NB4 (cell line): ENCODE measurements around the gene ME2.

Experiments
- CTCF ChIP-seq: IDR thresholded peaks from one replicate; pipeline ENCODE4 v1.5.1; 2012; ENCODE audit warnings: low read depth, low read length
- POLR2A ChIP-seq: IDR thresholded peaks from 2 replicates; pipeline ENCODE4 v1.6.1; 2011; ENCODE audit warnings: mild to moderate bottlenecking; ENCODE audit not compliant: insufficient read length; ENCODE audit errors: extremely low read depth

GRCh38 chr18:50844554-50844953, 34.4 kb upstream of the ME2 start:
- TF ChIP-seq POLR2A (no peak), CTCF (no peak)
